Spleen (tissue), 11 donors: ENCODE measurements around the gene AFAP1. TPM values are rescaled to one million over a fixed set of nuclear protein-coding genes. Genes with fewer than 3 reads are reported as not detected.
A peak's percentile ranks its signal among the peaks of the same experiment; 100 is the strongest.

ENCODE experiments used
- DNase-seq: peaks from one replicate; pipeline ENCODE4 v3.0.0-alpha.2; 2020
- H3K27ac ChIP-seq, 8 donors: fragments of 200-600 bp; sonication (generic) in 7 of 8; 1 replicate in 4 of 8; 2 replicates in 4 of 8; pipeline versions ENCODE4 v1.5.0 to v1.8.0; 2016 to 2021; ENCODE audit warnings: inconsistent platforms in 4 of 8, mild to moderate bottlenecking in 4 of 8, moderate library complexity in 1 of 8
- H3K27me3 ChIP-seq, 7 donors: fragments of 200-600 bp; sonication (generic) in 6 of 7; replicated peaks in 1 of 7; 1 replicate in 4 of 7; 2 replicates in 3 of 7; pipeline versions ENCODE4 v1.5.0 to v1.8.0; 2016 to 2021; ENCODE audit warnings: inconsistent platforms in 3 of 7, mild to moderate bottlenecking in 1 of 7
- H3K36me3 ChIP-seq, 6 donors: fragments of 200-600 bp; sonication (generic) in 5 of 6; 1 replicate in 4 of 6; 2 replicates in 2 of 6; pipeline versions ENCODE4 v1.5.0 to v1.8.0; 2016 to 2021; ENCODE audit warnings: inconsistent platforms in 2 of 6
- H3K4me1 ChIP-seq, 6 donors: fragments of 200-600 bp; sonication (generic) in 5 of 6; 1 replicate in 3 of 6; 2 replicates in 3 of 6; pipeline versions ENCODE4 v1.5.0 to v1.8.0; 2016 to 2021; ENCODE audit warnings: inconsistent platforms in 3 of 6
- H3K4me3 ChIP-seq, 8 donors: fragments of 200-600 bp; sonication (generic) in 7 of 8; 1 replicate in 4 of 8; 2 replicates in 4 of 8; pipeline versions ENCODE4 v1.5.0 to v1.8.0; 2016 to 2021; ENCODE audit warnings: inconsistent platforms in 4 of 8, mild to moderate bottlenecking in 4 of 8, moderate library complexity in 2 of 8
- H3K9me3 ChIP-seq, 8 donors: fragments of 200-600 bp; sonication (generic) in 7 of 8; 1 replicate in 4 of 8; 2 replicates in 4 of 8; pipeline versions ENCODE4 v1.5.0 to v1.8.0; 2016 to 2021; ENCODE audit warnings: inconsistent platforms in 4 of 8
- POLR2A ChIP-seq, 3 donors: fragments of 450-650 bp; IDR thresholded peaks; one replicate each; pipeline ENCODE4 v1.5.1; 2017; ENCODE audit warnings: antibody characterized with exemption in 3 of 3, mild to moderate bottlenecking in 1 of 3
- POLR2AphosphoS5 ChIP-seq, 3 donors: sonication (generic); formaldehyde crosslinking; IDR thresholded peaks; one replicate each; pipeline ENCODE4 v1.5.1; 2017; ENCODE audit warnings: antibody characterized with exemption in 3 of 3
- WGBS, 5 donors: extraction: QIAGEN DNeasy Blood & Tissue Kit in 3 of 5; methylation state at CpG; one replicate each; pipeline versions ENCODE4 v1.1.5 to v1.1.7; 2013 to 2018; 5-methylcytosine and 5-hydroxymethylcytosine counted together
- intact Hi-C: fragments of 100-400 bp; cut with DNase I; formaldehyde crosslinking; loops from one replicate; pipeline ENCODE4 v1.15.0; 2023; ENCODE audit warnings: low total_unique reads
- polyA plus RNA-seq, 3 donors: library from polyadenylated mRNA; stranded (reverse); fragments of 200-250 nt; gene quantifications; one replicate each; pipeline ENCODE4 v1.2.1, GENCODE V29; 2013
- total RNA-seq, 7 donors: library from RNA; depleted of rRNA in 3 of 7; stranded (reverse); fragments of >200 nt in 3 of 7; fragmentation: NEBNext Ultra II Directional in 4 of 7; extraction: Animal tissue kit (Norgen Biotek cat#: 25700) in 4 of 7; gene quantifications; one replicate each; pipeline versions ENCODE4 v1.1.0 to v1.2.1, GENCODE V29; 2016 to 2021
- TF ChIP-seq, protein P1 (sequence below), 11 experiments: fragments of 200-600 bp in 7 of 11; fragments of 450-650 bp in 4 of 11; sonication (generic) in 4 of 11; IDR thresholded peaks in 8 of 11; conservative IDR thresholded peaks in 3 of 11; 1 replicate in 7 of 11; 2 replicates in 4 of 11; pipeline versions ENCODE4 v1.4.0 to v1.8.0; 2016 to 2021; ENCODE audit warnings: antibody characterized with exemption in 11 of 11, inconsistent platforms in 4 of 11, mild to moderate bottlenecking in 1 of 11
- donor health status: healthy with polysubstance abuse.
- donor health status: DM: no; HTN: no; CAD: no; lungs with moderate emphysema.
- donor health status: DM: no; HTN: no; CAD: no.
- donor health status: Bipolar disorder and iron deficiency.
- donor health status: healthy.
- donor health status: DM: no; HTN: no; CAD: no.
- donor health status: DM: yes; HTN: yes; CAD: no.

Gene AFAP1
- total and polyA plus RNA-seq, 10 donors = 1.6 to 29.2 (median 12.1) TPM

DNA sequence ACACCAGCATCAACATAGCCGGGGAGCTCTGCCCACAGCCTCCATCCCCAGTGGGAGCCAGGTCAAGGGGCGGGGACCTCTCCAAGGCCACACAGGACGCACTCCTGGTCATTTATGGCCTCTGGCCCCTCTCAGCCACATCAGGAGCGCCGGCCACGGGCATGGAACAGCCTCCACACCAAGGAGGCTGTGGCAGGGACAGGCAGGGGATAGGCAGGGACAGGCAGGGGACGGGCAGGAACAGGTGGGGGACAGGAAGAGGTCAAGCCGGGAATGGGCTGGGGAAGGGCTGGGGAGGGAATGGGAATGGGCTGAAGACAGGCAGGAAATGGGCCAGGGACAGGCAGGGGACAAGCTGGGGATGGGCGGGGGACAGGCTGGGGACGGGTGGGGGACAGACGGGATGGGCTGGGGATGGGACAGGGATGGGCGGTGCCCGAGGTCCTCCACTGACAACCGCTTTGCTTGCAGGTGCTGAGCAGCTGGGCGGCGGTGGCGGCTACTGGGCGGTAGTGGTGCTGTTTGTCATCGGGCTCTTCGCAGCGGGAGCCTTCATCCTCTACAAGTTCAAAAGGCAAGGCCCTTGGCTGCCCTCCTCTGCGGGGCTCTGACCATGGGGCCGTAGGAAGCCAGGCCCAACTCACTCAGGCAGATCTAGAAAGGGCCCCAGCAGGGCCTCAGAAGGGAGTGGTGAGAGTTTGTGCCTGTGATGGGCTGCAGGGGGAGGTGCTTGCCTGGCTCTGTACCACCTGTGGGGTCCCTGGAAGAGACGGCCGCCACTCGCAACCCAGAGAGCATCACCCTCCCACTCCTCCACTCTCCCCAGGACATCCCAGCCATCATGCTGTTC, 205.6 kb downstream of the AFAP1 start:
- H3K4me1 ChIP-seq = peaks cover 0 to 6% (median 0%) of the 10 kb centered on the region in 6 donors
- H3K27ac ChIP-seq = no peak overlapping the region
- H3K9me3 ChIP-seq = peaks cover 0 to 8% (median 0%) of the 10 kb centered on the region in 8 donors
- no peak for TF ChIP-seq POLR2AphosphoS5 (IDR thresholded peaks at IDR 0.05)
- no peak for TF ChIP-seq POLR2A (IDR thresholded peaks at IDR 0.05)
- TF ChIP-seq, protein P1, sequence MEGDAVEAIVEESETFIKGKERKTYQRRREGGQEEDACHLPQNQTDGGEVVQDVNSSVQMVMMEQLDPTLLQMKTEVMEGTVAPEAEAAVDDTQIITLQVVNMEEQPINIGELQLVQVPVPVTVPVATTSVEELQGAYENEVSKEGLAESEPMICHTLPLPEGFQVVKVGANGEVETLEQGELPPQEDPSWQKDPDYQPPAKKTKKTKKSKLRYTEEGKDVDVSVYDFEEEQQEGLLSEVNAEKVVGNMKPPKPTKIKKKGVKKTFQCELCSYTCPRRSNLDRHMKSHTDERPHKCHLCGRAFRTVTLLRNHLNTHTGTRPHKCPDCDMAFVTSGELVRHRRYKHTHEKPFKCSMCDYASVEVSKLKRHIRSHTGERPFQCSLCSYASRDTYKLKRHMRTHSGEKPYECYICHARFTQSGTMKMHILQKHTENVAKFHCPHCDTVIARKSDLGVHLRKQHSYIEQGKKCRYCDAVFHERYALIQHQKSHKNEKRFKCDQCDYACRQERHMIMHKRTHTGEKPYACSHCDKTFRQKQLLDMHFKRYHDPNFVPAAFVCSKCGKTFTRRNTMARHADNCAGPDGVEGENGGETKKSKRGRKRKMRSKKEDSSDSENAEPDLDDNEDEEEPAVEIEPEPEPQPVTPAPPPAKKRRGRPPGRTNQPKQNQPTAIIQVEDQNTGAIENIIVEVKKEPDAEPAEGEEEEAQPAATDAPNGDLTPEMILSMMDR (IDR thresholded peaks at IDR 0.05 in 8 of 11, conservative IDR thresholded peaks at IDR 0.05 in 3 of 11) = no peak
- intact Hi-C loops = no loop called here
- H3K27me3 ChIP-seq = peaks cover 0 to 53% (median 0%) of the 10 kb centered on the region in 7 donors
- WGBS, 5 donors = 55 to 64% (median 58%) methylated on average over 23 to 26 of the region's 26 CpGs
- no peaks in the 10 kb centered on the region for H3K36me3 ChIP-seq
- DNase-seq = peak; percentile 65
- H3K4me3 ChIP-seq = no peak overlapping the region

DNA sequence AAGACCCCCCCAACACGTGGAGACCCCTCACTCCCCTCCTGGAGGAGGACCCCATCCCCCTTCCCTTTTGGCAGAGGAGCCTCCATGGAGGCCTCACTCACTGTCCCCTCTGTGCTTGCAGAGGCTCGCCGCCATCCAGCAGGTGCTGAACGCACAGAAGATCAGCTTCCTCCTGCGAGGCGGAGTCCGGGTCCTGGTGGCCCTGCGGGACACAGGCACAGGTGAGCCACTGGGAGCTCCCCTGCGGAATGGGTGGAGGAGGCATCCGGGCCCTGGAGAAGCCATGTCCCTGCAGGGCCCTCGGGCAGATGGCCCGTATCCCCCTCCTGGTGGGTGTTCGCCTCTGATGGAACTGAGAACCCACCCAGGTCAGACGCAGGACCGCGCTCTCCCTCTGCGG, 206.5 kb downstream of the AFAP1 start:
- peak; percentile 18 for DNase-seq
- Histone ChIP-seq H3K27ac (no peak overlapping the region), H3K9me3 (peaks cover 0 to 7% (median 0%) of the 10 kb centered on the region in 8 donors), H3K4me1 (peaks cover 0 to 6% (median 0%) of the 10 kb centered on the region in 6 donors), H3K4me3 (no peak overlapping the region), H3K27me3 (peaks cover 0 to 56% (median 0%) of the 10 kb centered on the region in 7 donors), H3K36me3 (no peaks in the 10 kb centered on the region)
- intact Hi-C loops = no loop called here
- TF ChIP-seq, protein P1 (IDR thresholded peaks at IDR 0.05 in 8 of 11, conservative IDR thresholded peaks at IDR 0.05 in 3 of 11) = no peak
- WGBS, 5 donors = 75 to 88% (median 85%) methylated on average over 13 to 17 of the region's 17 CpGs

DNA sequence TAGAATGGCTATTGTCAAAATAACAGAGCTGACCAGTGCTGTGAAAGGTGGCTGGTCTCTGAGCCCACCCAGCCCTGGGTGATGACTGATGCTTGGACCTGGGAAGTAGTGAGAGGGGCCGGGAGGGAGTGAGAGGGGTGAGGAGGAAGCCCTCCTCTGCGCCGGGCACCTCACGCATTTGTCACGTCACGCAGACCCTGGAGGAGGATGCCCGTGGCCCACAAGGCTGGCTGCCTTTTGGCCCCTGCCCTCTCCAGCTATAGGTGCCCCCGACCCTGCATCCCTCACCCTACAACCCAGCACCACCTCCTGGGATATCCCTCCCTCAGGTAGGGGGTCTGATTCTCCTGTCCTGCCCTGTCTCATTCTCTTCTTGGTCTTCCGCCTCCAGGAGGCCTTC, 207.4 kb downstream of the AFAP1 start:
- no peak for DNase-seq
- intact Hi-C loops = no loop called here
- Histone ChIP-seq H3K36me3 (no peaks in the 10 kb centered on the region), H3K27me3 (peaks cover 0 to 55% (median 0%) of the 10 kb centered on the region in 7 donors), H3K4me3 (no peak overlapping the region), H3K4me1 (peaks cover 0 to 6% (median 0%) of the 10 kb centered on the region in 6 donors), H3K27ac (no peak overlapping the region), H3K9me3 (no peaks in the 10 kb centered on the region)
- WGBS, 5 donors = 86 to 93% (median 89%) methylated on average over 9 of the region's 9 CpGs
- TF ChIP-seq POLR2AphosphoS5 (IDR thresholded peaks at IDR 0.05) (no peak), POLR2A (IDR thresholded peaks at IDR 0.05) (no peak)
- TF ChIP-seq, protein P1 (IDR thresholded peaks at IDR 0.05 in 8 of 11, conservative IDR thresholded peaks at IDR 0.05 in 3 of 11) = no peak

DNA sequence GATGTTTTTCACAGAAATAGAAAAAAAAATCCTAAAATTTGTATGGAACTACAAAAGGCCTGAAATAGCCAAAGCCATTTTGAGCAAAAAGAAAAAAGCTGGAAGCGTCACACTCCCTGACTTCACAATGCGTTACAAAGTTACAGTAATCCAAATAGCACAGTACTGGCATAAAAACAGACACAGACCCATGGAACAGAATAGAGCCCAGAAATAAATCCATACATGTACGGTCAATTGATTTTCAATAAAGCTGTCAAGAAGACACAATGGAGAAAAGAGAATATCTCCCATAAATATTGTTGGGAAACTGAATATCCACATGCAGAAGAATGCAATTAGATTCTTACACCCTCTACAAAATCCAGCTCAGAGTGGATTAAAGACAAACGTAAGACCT, 208.2 kb downstream of the AFAP1 start:
- Histone ChIP-seq H3K4me3 (no peak overlapping the region), H3K27me3 (peaks cover 0 to 50% (median 0%) of the 10 kb centered on the region in 7 donors), H3K27ac (no peak overlapping the region), H3K9me3 (no peaks in the 10 kb centered on the region), H3K36me3 (no peaks in the 10 kb centered on the region), H3K4me1 (peaks cover 0 to 6% (median 0%) of the 10 kb centered on the region in 6 donors)
- 76 to 90% (median 83%) methylated on average over 4 of the region's 4 CpGs for WGBS, 5 donors
- no peak for DNase-seq
- intact Hi-C loops = no loop called here
- no peak for TF ChIP-seq POLR2AphosphoS5 (IDR thresholded peaks at IDR 0.05)
- TF ChIP-seq, protein P1 (IDR thresholded peaks at IDR 0.05 in 8 of 11, conservative IDR thresholded peaks at IDR 0.05 in 3 of 11) = no peak
- no peak for TF ChIP-seq POLR2A (IDR thresholded peaks at IDR 0.05)
